GM12865 (cell line): ENCODE data around the gene KIF18A.
"Not testable (repeated sequence)": the region's sequence is repeated elsewhere in the genome, so short reads cannot be mapped to it uniquely, and the experiment has no call there.

ENCODE experiments used
- DNase-seq: peaks from one replicate; pipeline ENCODE4 v3.0.0; 2010; ENCODE audit warnings: low read depth
- H3K4me3 ChIP-seq: 2 replicates; pipeline ENCODE4 v1.5.1; 2011; ENCODE audit warnings: mild to moderate bottlenecking, low read depth, low read length, control low read depth
- CTCF ChIP-seq: IDR thresholded peaks from 2 replicates; pipeline ENCODE4 v1.5.1; 2011; ENCODE audit warnings: low read length, control low read depth, low read depth, inconsistent platforms; ENCODE audit not compliant: insufficient read depth; ENCODE audit errors: missing control alignments

Gene KIF18A

GRCh38 chr11:28099715-28100114 is 8.2 kb downstream of the KIF18A start:
- no peak for DNase-seq
- no peak for TF ChIP-seq CTCF
- no peak overlapping the region for H3K4me3 ChIP-seq

GRCh38 chr11:28098257-28098656 is 9.7 kb downstream of the KIF18A start:
- H3K4me3 ChIP-seq, result no peak overlapping the region
- no peak for TF ChIP-seq CTCF
- no peak for DNase-seq

GRCh38 chr11:28092786-28093185 is 15.2 kb downstream of the KIF18A start:
- H3K4me3 ChIP-seq, result no peak overlapping the region
- TF ChIP-seq CTCF, result no peak
- DNase-seq, result no peak

- no peak for DNase-seq
- H3K4me3 ChIP-seq, result no peak overlapping the region
- no peak for TF ChIP-seq CTCF
These were observed 17.8 kb downstream of the KIF18A start for GRCh38 chr11:28090052-28090749.

- no peak for DNase-seq
- H3K4me3 ChIP-seq, result no peak overlapping the region
- TF ChIP-seq CTCF, result no peak
These were observed 18.6 kb downstream of the KIF18A start for GRCh38 chr11:28089378-28089777.

- DNase-seq, H3K4me3 ChIP-seq: not testable (repeated sequence)
These were observed 20.3 kb downstream of the KIF18A start for GRCh38 chr11:28087693-28088092.

GRCh38 chr11:28087192-28087591 is 20.8 kb downstream of the KIF18A start:
- DNase-seq, H3K4me3 ChIP-seq: not testable (repeated sequence)

- DNase-seq, result no peak
- no peak overlapping the region for H3K4me3 ChIP-seq
- TF ChIP-seq CTCF, result no peak
These were observed 21.4 kb downstream of the KIF18A start for GRCh38 chr11:28086569-28086968.
